HEK293 (cell line): ENCODE data around the gene DNAJC27.

Experiments
- CTCF ChIP-seq: fragments of 450-650 bp; formaldehyde crosslinking; IDR thresholded peaks from 2 replicates; pipeline ENCODE4 v1.5.1; 2016; ENCODE audit warnings: missing biosample characterization, missing genetic modification characterization
- KLF1 ChIP-seq: fragments of 450-650 bp; formaldehyde crosslinking; IDR thresholded peaks from 2 replicates; pipeline ENCODE4 v1.5.1; 2016; ENCODE audit warnings: missing biosample characterization, missing genetic modification characterization
- ZNF146 ChIP-seq: fragments of 450-650 bp; formaldehyde crosslinking; IDR thresholded peaks from 2 replicates; pipeline ENCODE4 v1.5.1; 2016; ENCODE audit warnings: missing biosample characterization, missing genetic modification characterization
- ZNF19 ChIP-seq: fragments of 450-650 bp; formaldehyde crosslinking; IDR thresholded peaks from 2 replicates; pipeline ENCODE4; 2016; ENCODE audit warnings: missing biosample characterization, missing genetic modification characterization, low read depth
- ZNF398 ChIP-seq: fragments of 450-650 bp; formaldehyde crosslinking; IDR thresholded peaks from 2 replicates; pipeline ENCODE4 v1.5.1; 2017; ENCODE audit warnings: missing biosample characterization, missing genetic modification characterization
- ZNF645 ChIP-seq: fragments of 450-650 bp; formaldehyde crosslinking; IDR thresholded peaks from 2 replicates; pipeline ENCODE4; 2016; ENCODE audit warnings: missing biosample characterization, missing genetic modification characterization

- TF ChIP-seq ZNF19, result no peak
- TF ChIP-seq KLF1 (tag by site-specific recombination), result no peak
- no peak for TF ChIP-seq CTCF (tag by site-specific recombination)
- TF ChIP-seq ZNF146 (tag by site-specific recombination), result no peak
- TF ChIP-seq ZNF398 (tag by site-specific recombination), result no peak
- no peak for TF ChIP-seq ZNF645 (tag by site-specific recombination)
Observed at GRCh38 chr2:24925815-24926214, 45.9 kb downstream of the DNAJC27 start.
